GM21526 (cell line): ENCODE data around the gene NEK7.
"Not testable (repeated sequence)": the region's sequence is repeated elsewhere in the genome, so short reads cannot be mapped to it uniquely, and the experiment has no call there.

Experiments used
- ATAC-seq: cut with Tn5 transposase; IDR thresholded peaks from one replicate; pipeline ENCODE4 v1.9.1; 2021; ENCODE audit warnings: moderate library complexity; ENCODE audit not compliant: unreplicated experiment, low FRiP score

NEK7 gene

GRCh38 chr1:198276241-198276640 lies 119.4 kb downstream of the NEK7 start:
- no peak for ATAC-seq

- no peak for ATAC-seq
These were observed 122.1 kb downstream of the NEK7 start for GRCh38 chr1:198278943-198279342.

- no peak for ATAC-seq
These were observed 123.3 kb downstream of the NEK7 start for GRCh38 chr1:198280080-198280479.

GRCh38 chr1:198281911-198282310 lies 125.1 kb downstream of the NEK7 start:
- ATAC-seq: no peak

- ATAC-seq: no peak
These were observed 126.4 kb downstream of the NEK7 start for GRCh38 chr1:198283222-198283621.

- no peak for ATAC-seq
These were observed 131.1 kb downstream of the NEK7 start for GRCh38 chr1:198287916-198288315.

GRCh38 chr1:198290089-198290683 lies 133.4 kb downstream of the NEK7 start:
- no peak for ATAC-seq

- ATAC-seq: no peak
These were observed 134.2 kb downstream of the NEK7 start for GRCh38 chr1:198291036-198291435.

GRCh38 chr1:198291924-198292323 lies 135.1 kb downstream of the NEK7 start:
- ATAC-seq: no peak

GRCh38 chr1:198295225-198295624 lies 138.4 kb downstream of the NEK7 start:
- no peak for ATAC-seq

- no peak for ATAC-seq
These were observed 139.2 kb downstream of the NEK7 start for GRCh38 chr1:198295971-198296370.

- ATAC-seq: no peak
These were observed 140.5 kb downstream of the NEK7 start for GRCh38 chr1:198297281-198297680.

GRCh38 chr1:198298640-198299039 lies 141.8 kb downstream of the NEK7 start:
- ATAC-seq: no peak

- no peak for ATAC-seq
These were observed 143.7 kb downstream of the NEK7 start for GRCh38 chr1:198300451-198300850.

- ATAC-seq: no peak
These were observed 147.6 kb downstream of the NEK7 start for GRCh38 chr1:198304431-198304830.

GRCh38 chr1:198314817-198315216 lies 158.0 kb downstream of the NEK7 start:
- not testable (repeated sequence) for ATAC-seq

GRCh38 chr1:198315331-198315730 lies 158.5 kb downstream of the NEK7 start:
- not testable (repeated sequence) for ATAC-seq

GRCh38 chr1:198316546-198317100 lies 159.8 kb downstream of the NEK7 start:
- no peak for ATAC-seq

GRCh38 chr1:198318085-198318484 lies 161.3 kb downstream of the NEK7 start:
- no peak for ATAC-seq

GRCh38 chr1:198320759-198321158 lies 164.0 kb downstream of the NEK7 start:
- no peak for ATAC-seq

- no peak for ATAC-seq
These were observed 169.4 kb downstream of the NEK7 start for GRCh38 chr1:198326232-198326631.

- no peak for ATAC-seq
These were observed 170.1 kb downstream of the NEK7 start for GRCh38 chr1:198326915-198327314.
